HS-27A (cell line): ENCODE results near the gene EFNB2.

Source experiments
- DNase-seq: peaks from one replicate; pipeline ENCODE4 v3.0.0-alpha.2; 2012; ENCODE audit warnings: low read depth, missing footprints

Gene EFNB2

GRCh38 chr13:106445996-106446395 is 89.5 kb downstream of the EFNB2 start:
- DNase-seq, result no peak

GRCh38 chr13:106443607-106444322 is 91.7 kb downstream of the EFNB2 start:
- DNase-seq, result no peak

GRCh38 chr13:106440866-106441265 is 94.6 kb downstream of the EFNB2 start:
- DNase-seq, result no peak
